Fibroblast of lung (primary cell): ENCODE measurements around the gene IRF4.

Source experiments
- EZH2 ChIP-seq: IDR thresholded peaks from 2 replicates; pipeline ENCODE4 v1.5.1; 2012; ENCODE audit warnings: low read length, control low read depth, mild to moderate bottlenecking; ENCODE audit errors: missing control alignments
- TF ChIP-seq, protein P1 (sequence below), 2 donors: IDR thresholded peaks in 1 of 2; conservative IDR thresholded peaks in 1 of 2; 1 replicate in 1 of 2; 2 replicates in 1 of 2; pipeline ENCODE4 v1.5.1; 2011 to 2012; ENCODE audit warnings: low read length in 2 of 2, control low read depth in 1 of 2, inconsistent platforms in 1 of 2, low read depth in 1 of 2, mild to moderate bottlenecking in 1 of 2

GRCh38 chr6:373031-373430, 18.5 kb upstream of the IRF4 start:
- TF ChIP-seq EZH2, result no peak
- TF ChIP-seq, protein P1, sequence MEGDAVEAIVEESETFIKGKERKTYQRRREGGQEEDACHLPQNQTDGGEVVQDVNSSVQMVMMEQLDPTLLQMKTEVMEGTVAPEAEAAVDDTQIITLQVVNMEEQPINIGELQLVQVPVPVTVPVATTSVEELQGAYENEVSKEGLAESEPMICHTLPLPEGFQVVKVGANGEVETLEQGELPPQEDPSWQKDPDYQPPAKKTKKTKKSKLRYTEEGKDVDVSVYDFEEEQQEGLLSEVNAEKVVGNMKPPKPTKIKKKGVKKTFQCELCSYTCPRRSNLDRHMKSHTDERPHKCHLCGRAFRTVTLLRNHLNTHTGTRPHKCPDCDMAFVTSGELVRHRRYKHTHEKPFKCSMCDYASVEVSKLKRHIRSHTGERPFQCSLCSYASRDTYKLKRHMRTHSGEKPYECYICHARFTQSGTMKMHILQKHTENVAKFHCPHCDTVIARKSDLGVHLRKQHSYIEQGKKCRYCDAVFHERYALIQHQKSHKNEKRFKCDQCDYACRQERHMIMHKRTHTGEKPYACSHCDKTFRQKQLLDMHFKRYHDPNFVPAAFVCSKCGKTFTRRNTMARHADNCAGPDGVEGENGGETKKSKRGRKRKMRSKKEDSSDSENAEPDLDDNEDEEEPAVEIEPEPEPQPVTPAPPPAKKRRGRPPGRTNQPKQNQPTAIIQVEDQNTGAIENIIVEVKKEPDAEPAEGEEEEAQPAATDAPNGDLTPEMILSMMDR (conservative IDR thresholded peaks at IDR 0.05 in 1 of 2, IDR thresholded peaks at IDR 0.05 in 1 of 2; ENCODE audit: low read depth in 1 of 2, low read length in 2 of 2), result no peak
